Mesendoderm (in vitro differentiated cells): ENCODE results near the gene MBD5.

Experiments used
- DNase-seq: peaks from one replicate; pipeline ENCODE4 v3.0.0; 2013
- H2AK5ac ChIP-seq: 2 replicates; pipeline ENCODE4 v1.6.1; 2013; ENCODE audit warnings: low read length, inconsistent platforms
- H2BK120ac ChIP-seq: 2 replicates; pipeline ENCODE4 v1.6.1; 2013; ENCODE audit warnings: low read depth, mild to moderate bottlenecking, low read length, moderate library complexity, mixed read lengths
- H2BK15ac ChIP-seq: replicated peaks from 2 replicates; pipeline ENCODE4 v1.6.1; 2013; ENCODE audit warnings: low read depth, mild to moderate bottlenecking, moderate library complexity
- H2BK5ac ChIP-seq: 2 replicates; pipeline ENCODE4 v1.6.1; 2013; ENCODE audit warnings: low read length, inconsistent platforms
- H3K18ac ChIP-seq: 2 replicates; pipeline ENCODE4 v1.6.1; 2013; ENCODE audit warnings: mild to moderate bottlenecking, low read length, mixed read lengths
- H3K23ac ChIP-seq: one replicate; pipeline ENCODE4 v1.6.1; 2013; ENCODE audit warnings: low read length
- H3K27ac ChIP-seq: 2 replicates; pipeline ENCODE4 v1.5.1; 2013; ENCODE audit warnings: low read depth, mild to moderate bottlenecking, inconsistent platforms, low read length, moderate library complexity
- H3K27me3 ChIP-seq: 2 replicates; pipeline ENCODE4 v1.6.1; 2013; ENCODE audit warnings: low read length, control low read depth, mild to moderate bottlenecking, inconsistent platforms; ENCODE audit not compliant: insufficient read depth, poor library complexity
- H3K36me3 ChIP-seq: 2 replicates; pipeline ENCODE4 v1.6.1; 2013; ENCODE audit warnings: low read length, inconsistent platforms; ENCODE audit not compliant: control insufficient read depth, insufficient read depth
- H3K4ac ChIP-seq: one replicate; pipeline ENCODE4 v1.6.1; 2013; ENCODE audit warnings: low read depth, mild to moderate bottlenecking, low read length, moderate library complexity
- H3K4me1 ChIP-seq: 2 replicates; pipeline ENCODE4 v1.6.1; 2013; ENCODE audit warnings: low read depth, low read length, inconsistent platforms; ENCODE audit not compliant: control insufficient read depth
- H3K4me2 ChIP-seq: 2 replicates; pipeline ENCODE4 v1.6.1; 2013; ENCODE audit warnings: low read length
- H3K4me3 ChIP-seq: 2 replicates; pipeline ENCODE4 v1.5.1; 2013; ENCODE audit warnings: mild to moderate bottlenecking, low read length
- H3K56ac ChIP-seq: one replicate; pipeline ENCODE4 v1.6.1; 2013; ENCODE audit warnings: low read length
- H3K79me1 ChIP-seq: 2 replicates; pipeline ENCODE4 v1.6.1; 2013; ENCODE audit warnings: low read length, inconsistent platforms
- H3K79me2 ChIP-seq: 2 replicates; pipeline ENCODE4 v1.6.1; 2013; ENCODE audit warnings: mild to moderate bottlenecking, low read length; ENCODE audit not compliant: control insufficient read depth, insufficient read depth
- H3K9ac ChIP-seq: 2 replicates; pipeline ENCODE4 v1.6.1; 2013; ENCODE audit warnings: low read length, inconsistent platforms
- H4K5ac ChIP-seq: one replicate; pipeline ENCODE4 v1.6.1; 2013; ENCODE audit warnings: low read length
- H4K8ac ChIP-seq: one replicate; pipeline ENCODE4 v1.6.1; 2013; ENCODE audit warnings: low read depth, mild to moderate bottlenecking, control low read depth, low read length, moderate library complexity
- WGBS: extraction: QIAGEN DNeasy Blood & Tissue Kit; methylation state at CpG from one replicate; pipeline ENCODE4 v1.1.7; 2013; ENCODE audit warnings: low lambda C conversion rate, missing lambda C conversion rate; ENCODE audit not compliant: insufficient coverage; ENCODE audit errors: extremely low coverage; 5-methylcytosine and 5-hydroxymethylcytosine counted together

MBD5 gene

GRCh38 chr2:148231858-148232257, 211.0 kb downstream of the MBD5 start:
- H2BK5ac ChIP-seq, result no peak overlapping the region
- no peak overlapping the region for H2AK5ac ChIP-seq
- no peaks in the 10 kb centered on the region for H3K27me3 ChIP-seq
- no peaks in the 10 kb centered on the region for H3K79me2 ChIP-seq
- DNase-seq, result no peak
- no peak overlapping the region for H3K27ac ChIP-seq
- 100% methylated on average over 1 of the region's 3 CpGs for WGBS
- H3K18ac ChIP-seq, result no peak overlapping the region
- H3K36me3 ChIP-seq, result no peaks in the 10 kb centered on the region
- no peak overlapping the region for H3K9ac ChIP-seq
- H3K23ac ChIP-seq, result no peak overlapping the region
- no peaks in the 10 kb centered on the region for H3K4me1 ChIP-seq
- no peak overlapping the region for H3K4me3 ChIP-seq
- no peak overlapping the region for H2BK15ac ChIP-seq
- H3K56ac ChIP-seq, result no peak overlapping the region
- no peak overlapping the region for H2BK120ac ChIP-seq
- no peak overlapping the region for H3K4ac ChIP-seq
- H3K79me1 ChIP-seq, result no peaks in the 10 kb centered on the region
- no peak overlapping the region for H4K5ac ChIP-seq
- H4K8ac ChIP-seq, result no peak overlapping the region
- H3K4me2 ChIP-seq, result no peak overlapping the region

- no peaks in the 10 kb centered on the region for H3K27me3 ChIP-seq
- H3K23ac ChIP-seq, result no peak overlapping the region
- no peak overlapping the region for H3K18ac ChIP-seq
- H3K79me2 ChIP-seq, result no peaks in the 10 kb centered on the region
- no peak overlapping the region for H3K4ac ChIP-seq
- no peak for DNase-seq
- H2BK15ac ChIP-seq, result no peak overlapping the region
- H4K5ac ChIP-seq, result no peak overlapping the region
- no peak overlapping the region for H4K8ac ChIP-seq
- H2BK120ac ChIP-seq, result no peak overlapping the region
- no CpG with 5 or more reads among the region's 1 CpG for WGBS
- no peak overlapping the region for H2BK5ac ChIP-seq
- H3K79me1 ChIP-seq, result no peaks in the 10 kb centered on the region
- H3K4me2 ChIP-seq, result no peak overlapping the region
- no peak overlapping the region for H3K9ac ChIP-seq
- no peaks in the 10 kb centered on the region for H3K36me3 ChIP-seq
- H3K4me3 ChIP-seq, result no peak overlapping the region
- H3K56ac ChIP-seq, result no peak overlapping the region
- H3K27ac ChIP-seq, result no peak overlapping the region
- no peaks in the 10 kb centered on the region for H3K4me1 ChIP-seq
- no peak overlapping the region for H2AK5ac ChIP-seq
Measured at GRCh38 chr2:148234143-148234542, 213.3 kb downstream of the MBD5 start.

GRCh38 chr2:148237911-148238310, 217.0 kb downstream of the MBD5 start:
- Histone ChIP-seq H3K27me3 (no peaks in the 10 kb centered on the region), H3K56ac (no peak overlapping the region), H4K5ac (no peak overlapping the region), H3K4ac (no peak overlapping the region), H3K27ac (no peak overlapping the region), H2BK15ac (no peak overlapping the region), H2BK120ac (no peak overlapping the region), H3K36me3 (no peaks in the 10 kb centered on the region), H3K18ac (no peak overlapping the region), H3K79me2 (no peaks in the 10 kb centered on the region), H3K79me1 (no peaks in the 10 kb centered on the region), H4K8ac (no peak overlapping the region), H3K4me1 (no peaks in the 10 kb centered on the region), H2AK5ac (no peak overlapping the region), H3K4me2 (no peak overlapping the region), H2BK5ac (no peak overlapping the region), H3K23ac (no peak overlapping the region), H3K9ac (no peak overlapping the region), H3K4me3 (no peak overlapping the region)
- DNase-seq, result no peak

- Histone ChIP-seq H3K23ac (no peak overlapping the region), H3K79me2 (no peaks in the 10 kb centered on the region), H3K56ac (no peak overlapping the region), H2BK15ac (no peak overlapping the region), H2BK5ac (no peak overlapping the region), H3K79me1 (no peaks in the 10 kb centered on the region), H3K9ac (no peak overlapping the region), H3K4ac (no peak overlapping the region), H3K36me3 (no peaks in the 10 kb centered on the region), H2BK120ac (no peak overlapping the region), H4K5ac (no peak overlapping the region), H2AK5ac (no peak overlapping the region), H3K4me3 (no peak overlapping the region), H4K8ac (no peak overlapping the region), H3K27me3 (no peaks in the 10 kb centered on the region), H3K27ac (no peak overlapping the region), H3K4me1 (no peaks in the 10 kb centered on the region), H3K4me2 (no peak overlapping the region), H3K18ac (no peak overlapping the region)
- DNase-seq, result no peak
- whole genome bisulfite sequencing, result no CpG with 5 or more reads among the region's 4 CpGs
Measured at GRCh38 chr2:148238561-148238960, 217.7 kb downstream of the MBD5 start.

GRCh38 chr2:148240838-148241237, 219.9 kb downstream of the MBD5 start:
- H3K56ac ChIP-seq, result no peak overlapping the region
- H3K9ac ChIP-seq, result no peak overlapping the region
- H4K5ac ChIP-seq, result no peak overlapping the region
- no peak overlapping the region for H2BK5ac ChIP-seq
- H3K4ac ChIP-seq, result no peak overlapping the region
- H2BK120ac ChIP-seq, result no peak overlapping the region
- no peak overlapping the region for H3K4me3 ChIP-seq
- H3K23ac ChIP-seq, result no peak overlapping the region
- no peaks in the 10 kb centered on the region for H3K79me1 ChIP-seq
- no peaks in the 10 kb centered on the region for H3K79me2 ChIP-seq
- H3K27ac ChIP-seq, result no peak overlapping the region
- no peaks in the 10 kb centered on the region for H3K27me3 ChIP-seq
- no peak overlapping the region for H4K8ac ChIP-seq
- no peak overlapping the region for H2BK15ac ChIP-seq
- DNase-seq, result no peak
- no CpG with 5 or more reads among the region's 1 CpG for WGBS
- H3K18ac ChIP-seq, result no peak overlapping the region
- H3K4me2 ChIP-seq, result no peak overlapping the region
- H2AK5ac ChIP-seq, result no peak overlapping the region
- no peaks in the 10 kb centered on the region for H3K4me1 ChIP-seq
- H3K36me3 ChIP-seq, result no peaks in the 10 kb centered on the region

GRCh38 chr2:148244593-148245292, 223.9 kb downstream of the MBD5 start:
- H3K4me2 ChIP-seq, result no peak overlapping the region
- no peak overlapping the region for H2BK5ac ChIP-seq
- H3K56ac ChIP-seq, result no peak overlapping the region
- H3K27me3 ChIP-seq, result no peaks in the 10 kb centered on the region
- no peak overlapping the region for H3K9ac ChIP-seq
- H2AK5ac ChIP-seq, result no peak overlapping the region
- no peaks in the 10 kb centered on the region for H3K4me1 ChIP-seq
- no peak overlapping the region for H3K4ac ChIP-seq
- no CpG with 5 or more reads among the region's 5 CpGs for WGBS
- H2BK120ac ChIP-seq, result no peak overlapping the region
- H3K36me3 ChIP-seq, result no peaks in the 10 kb centered on the region
- H2BK15ac ChIP-seq, result no peak overlapping the region
- no peak overlapping the region for H3K18ac ChIP-seq
- H3K4me3 ChIP-seq, result no peak overlapping the region
- H3K79me2 ChIP-seq, result no peaks in the 10 kb centered on the region
- H4K8ac ChIP-seq, result no peak overlapping the region
- no peak overlapping the region for H3K27ac ChIP-seq
- no peak overlapping the region for H3K23ac ChIP-seq
- no peak for DNase-seq
- H3K79me1 ChIP-seq, result no peaks in the 10 kb centered on the region
- no peak overlapping the region for H4K5ac ChIP-seq
